ENCODE data around the gene MAPT.

GRCh38 chr17:45904866-45905265 lies 10.5 kb downstream of the MAPT start:
- no peak for TF ChIP-seq POLR2A (IDR thresholded peaks at IDR 0.05)
- no peak for TF ChIP-seq CTCF (IDR thresholded peaks at IDR 0.05)
